NCI-H524 treated with DMSO at 0.1 percent for 48 hours (cell line): ENCODE results near the gene SARS1.

ENCODE experiments used
- DNase-seq: peaks from one replicate; lab custom pipeline; 2025; lab: John Stamatoyannopoulos, UW

Gene SARS1

GRCh38 chr1:109249654-109250401 lies 36.1 kb downstream of the SARS1 start:
- no peak for DNase-seq

- DNase-seq, result no peak
Measured at GRCh38 chr1:109250454-109251276, 36.9 kb downstream of the SARS1 start.

- no peak for DNase-seq
Measured at GRCh38 chr1:109251277-109252166, 37.8 kb downstream of the SARS1 start.

GRCh38 chr1:109252167-109252892 lies 38.6 kb downstream of the SARS1 start:
- no peak for DNase-seq

GRCh38 chr1:109252893-109253802 lies 39.4 kb downstream of the SARS1 start:
- no peak for DNase-seq

- no peak for DNase-seq
Measured at GRCh38 chr1:109253803-109254620, 40.3 kb downstream of the SARS1 start.

GRCh38 chr1:109254621-109255096 lies 40.9 kb downstream of the SARS1 start:
- no peak for DNase-seq

GRCh38 chr1:109255097-109255651 lies 41.5 kb downstream of the SARS1 start:
- peak; percentile 76 for DNase-seq

- peak; percentile 76 for DNase-seq
Measured at GRCh38 chr1:109255678-109256077, 42.0 kb downstream of the SARS1 start.

GRCh38 chr1:109256085-109256484 lies 42.4 kb downstream of the SARS1 start:
- DNase-seq, result no peak

- no peak for DNase-seq
Measured at GRCh38 chr1:109256971-109257681, 43.4 kb downstream of the SARS1 start.

GRCh38 chr1:109257682-109258421 lies 44.1 kb downstream of the SARS1 start:
- no peak for DNase-seq

GRCh38 chr1:109258481-109259466 lies 45.1 kb downstream of the SARS1 start:
- no peak for DNase-seq

- DNase-seq, result no peak
Measured at GRCh38 chr1:109259674-109260557, 46.2 kb downstream of the SARS1 start.

- DNase-seq, result no peak
Measured at GRCh38 chr1:109261006-109261405, 47.3 kb downstream of the SARS1 start.
